Measurements from ENCODE around the gene ZDHHC11B.
"Not testable (repeated sequence)": the region's sequence is repeated elsewhere in the genome, so short reads cannot be mapped to it uniquely, and the experiment has no call there.

Gene ZDHHC11B

DNA sequence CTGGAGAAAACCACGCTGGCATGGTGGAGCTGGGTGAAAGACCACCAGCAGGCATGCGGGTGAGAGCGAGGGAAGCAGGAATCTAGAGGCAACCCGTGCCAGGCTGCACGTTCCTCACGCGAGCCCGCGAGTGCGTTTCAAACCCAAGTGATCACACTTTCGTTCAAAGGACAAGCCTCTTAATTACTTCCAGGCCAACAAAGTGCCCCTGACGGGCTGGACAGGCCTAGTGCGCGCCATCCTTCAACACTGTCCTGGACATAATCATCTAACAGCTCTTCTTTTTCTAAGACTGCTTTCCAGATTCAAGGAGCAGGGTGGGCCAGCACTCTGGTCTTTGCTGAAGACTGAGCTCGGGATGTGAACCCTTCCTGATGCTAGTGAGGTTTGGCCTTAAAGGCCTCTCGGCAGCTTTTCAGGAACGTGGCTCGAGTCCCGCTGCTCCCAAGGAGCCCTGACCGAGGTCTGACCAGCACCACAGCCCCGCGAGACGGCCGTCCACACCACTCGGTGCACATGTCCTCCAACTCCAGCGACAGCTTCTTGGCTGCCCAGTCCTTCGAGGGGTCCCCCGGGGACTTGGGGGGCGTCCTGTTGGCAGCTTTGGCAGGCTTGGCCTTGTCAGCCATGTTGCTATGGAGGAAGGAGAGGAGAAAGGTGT lies 14.9 kb downstream of the ZDHHC11B start:
- H3K79me1 ChIP-seq (ENCODE audit: low read depth, low read length); H4K91ac ChIP-seq (ENCODE audit: low read depth, low read length, poor library complexity); H3K27ac ChIP-seq (replicated peaks; ENCODE audit: low read length); H3K4me2 ChIP-seq (ENCODE audit: insufficient read depth, low read length, poor library complexity, severe bottlenecking); H3K9me3 ChIP-seq (replicated peaks in 1 of 2; ENCODE audit: control insufficient read depth in 2 of 2, insufficient read depth in 1 of 2, low read depth in 1 of 2, low read length in 2 of 2); H3K14ac ChIP-seq (ENCODE audit: low read length); H2AFZ ChIP-seq (ENCODE audit: low read length); H3K9ac ChIP-seq (ENCODE audit: low read depth, low read length, poor library complexity); H3K27me3 ChIP-seq (ENCODE audit: control insufficient read depth in 3 of 3, insufficient read depth in 3 of 3, low read depth in 1 of 3, low read length in 3 of 3); H3K4me3 ChIP-seq (ENCODE audit: low read length in 2 of 2); H3K23ac ChIP-seq (ENCODE audit: low read depth, low read length, poor library complexity); H3K4ac ChIP-seq (ENCODE audit: low read length); H2BK15ac ChIP-seq (ENCODE audit: low read length); H2AK5ac ChIP-seq (ENCODE audit: low read depth, low read length); H3K4me1 ChIP-seq (ENCODE audit: control insufficient read depth in 2 of 2, insufficient read depth in 1 of 2, low read depth in 1 of 2, low read length in 2 of 2); H2BK5ac ChIP-seq (ENCODE audit: low read length); H4K8ac ChIP-seq (ENCODE audit: low read depth, low read length); DNase-seq (ENCODE audit: low spot score); H2BK120ac ChIP-seq (ENCODE audit: low read depth, low read length): not testable (repeated sequence)
- Histone ChIP-seq H3K18ac (ENCODE audit: low read length) (peak overlapping the region; percentile 27), H3K36me3 (replicated peaks in 1 of 2; ENCODE audit: control insufficient read depth in 2 of 2, insufficient read depth in 2 of 2, low read length in 2 of 2) (peaks cover 0 to 17% of the 10 kb centered on the region in 2 donors), H2BK12ac (ENCODE audit: low read length) (peak overlapping the region; percentile 41)
- WGBS, 2 donors (ENCODE audit: extremely low coverage in 2 of 2, insufficient read length in 2 of 2, insufficient replicate concordance in 1 of 2): no CpG with 5 or more reads among the region's 29 CpGs

DNA sequence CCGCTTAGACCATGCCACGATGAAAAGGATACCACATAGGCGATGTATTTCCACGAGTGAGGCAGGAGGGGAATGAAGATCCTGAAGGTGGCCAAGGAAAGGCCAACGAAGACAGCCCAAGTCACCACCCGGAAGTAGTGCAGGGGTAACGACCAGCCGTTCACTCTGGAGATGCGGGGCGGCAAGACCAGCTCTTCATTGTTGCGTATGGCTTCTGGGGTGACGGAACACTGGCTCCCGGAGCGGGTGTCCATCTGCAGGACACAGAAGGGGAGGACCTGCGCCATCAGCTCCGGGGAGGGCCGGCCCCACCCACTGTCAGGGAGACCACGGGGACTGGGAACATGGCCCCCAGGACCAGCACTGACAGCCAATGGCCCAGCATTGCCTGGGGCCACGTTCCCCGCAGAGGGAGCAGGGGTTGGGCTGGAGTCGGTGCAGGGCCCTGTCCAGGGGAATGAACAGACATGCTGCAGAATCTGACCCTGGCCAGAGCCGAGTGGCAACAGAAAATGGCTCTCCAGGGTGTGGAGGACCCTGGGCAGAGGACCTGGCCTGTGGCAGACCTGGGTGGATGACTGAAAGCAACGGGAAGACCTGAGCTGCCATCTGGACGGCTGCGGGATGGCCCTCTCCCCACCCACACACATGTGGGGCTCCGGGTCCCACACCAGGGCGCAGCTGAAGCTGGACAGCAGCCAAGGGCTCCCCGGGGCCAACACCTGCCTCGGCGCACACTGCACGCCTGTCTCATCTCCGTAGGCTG lies 17.7 kb downstream of the ZDHHC11B start:
- peak overlapping the region; percentile 79 for H2AK5ac ChIP-seq (ENCODE audit: low read depth, low read length)
- DNase-seq (ENCODE audit: low spot score): no peak
- WGBS, 2 donors (ENCODE audit: extremely low coverage in 2 of 2, insufficient read length in 2 of 2, insufficient replicate concordance in 1 of 2): no CpG with 5 or more reads among the region's 32 CpGs
- peak overlapping the region; percentile 100 for H3K14ac ChIP-seq (ENCODE audit: low read length)
- H4K91ac ChIP-seq (ENCODE audit: low read depth, low read length, poor library complexity): peak overlapping the region; percentile 56
- H3K23ac ChIP-seq (ENCODE audit: low read depth, low read length, poor library complexity): peak overlapping the region; percentile 81
- H3K4me1 ChIP-seq (ENCODE audit: control insufficient read depth in 2 of 2, insufficient read depth in 1 of 2, low read depth in 1 of 2, low read length in 2 of 2): no peaks in the 10 kb centered on the region
- peaks cover 2% of the 10 kb centered on the region for H3K79me1 ChIP-seq (ENCODE audit: low read depth, low read length)
- H4K8ac ChIP-seq (ENCODE audit: low read depth, low read length): no peak overlapping the region
- H3K27me3 ChIP-seq (ENCODE audit: control insufficient read depth in 3 of 3, insufficient read depth in 3 of 3, low read depth in 1 of 3, low read length in 3 of 3): no peaks in the 10 kb centered on the region
- H3K18ac ChIP-seq (ENCODE audit: low read length): no peak overlapping the region
- H2BK5ac ChIP-seq (ENCODE audit: low read length): no peak overlapping the region
- peak overlapping the region; percentile 81 for H3K4ac ChIP-seq (ENCODE audit: low read length)
- peak overlapping the region; percentile 76 for H2BK12ac ChIP-seq (ENCODE audit: low read length)
- peaks cover 0 to 22% of the 10 kb centered on the region in 2 donors for H3K36me3 ChIP-seq (replicated peaks in 1 of 2; ENCODE audit: control insufficient read depth in 2 of 2, insufficient read depth in 2 of 2, low read length in 2 of 2)
- no peak overlapping the region for H3K4me2 ChIP-seq (ENCODE audit: insufficient read depth, low read length, poor library complexity, severe bottlenecking)
- peak overlapping the region in 1 of 2 donors; percentile 5 for H3K4me3 ChIP-seq (ENCODE audit: low read length in 2 of 2)
- H2BK120ac ChIP-seq (ENCODE audit: low read depth, low read length): no peak overlapping the region
- H2AFZ ChIP-seq (ENCODE audit: low read length): no peak overlapping the region
- H3K9ac ChIP-seq (ENCODE audit: low read depth, low read length, poor library complexity): peak overlapping the region; percentile 1
- peaks cover 5 to 13% of the 10 kb centered on the region in 2 donors for H3K9me3 ChIP-seq (replicated peaks in 1 of 2; ENCODE audit: control insufficient read depth in 2 of 2, insufficient read depth in 1 of 2, low read depth in 1 of 2, low read length in 2 of 2)
- no peak overlapping the region for H3K27ac ChIP-seq (replicated peaks; ENCODE audit: low read length)
- H2BK15ac ChIP-seq (ENCODE audit: low read length): peak overlapping the region; percentile 19

DNA sequence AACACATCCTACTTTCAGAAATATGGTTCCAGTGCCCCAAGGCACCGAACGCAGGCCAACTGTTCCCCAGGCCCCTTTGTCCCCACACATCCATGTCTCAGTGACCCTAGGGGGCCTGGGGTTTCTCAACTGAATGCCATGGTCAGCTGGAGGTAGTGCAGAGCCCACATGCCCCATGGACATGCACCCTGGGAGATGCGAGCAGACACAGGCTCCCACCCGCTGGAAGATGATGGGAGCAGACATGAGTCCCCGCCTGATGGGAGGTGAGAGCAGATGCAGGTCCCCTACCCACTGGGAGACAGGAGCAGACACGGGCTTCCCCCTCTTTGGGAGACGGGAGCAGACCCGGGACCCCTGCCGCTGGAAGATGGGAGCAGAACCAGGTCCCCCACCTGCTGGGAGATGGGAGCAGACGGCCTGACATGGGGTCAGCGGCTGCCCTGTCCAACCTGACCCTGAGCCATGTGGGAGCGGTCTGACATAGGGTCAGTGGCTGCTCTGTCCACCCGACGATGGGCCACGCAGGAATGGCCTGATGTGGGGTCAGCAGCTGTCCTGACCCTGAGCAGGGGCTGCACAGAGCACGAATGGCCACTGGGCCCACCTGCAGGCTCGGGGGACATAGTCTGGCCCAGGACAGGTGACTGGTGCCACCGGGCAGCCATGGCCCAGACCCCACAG lies 18.4 kb downstream of the ZDHHC11B start:
- Histone ChIP-seq H3K27ac (replicated peaks; ENCODE audit: low read length) (no peak overlapping the region), H4K91ac (ENCODE audit: low read depth, low read length, poor library complexity) (peak overlapping the region; percentile 56), H2AK5ac (ENCODE audit: low read depth, low read length) (peak overlapping the region; percentile 79), H2AFZ (ENCODE audit: low read length) (no peak overlapping the region), H3K4me3 (ENCODE audit: low read length in 2 of 2) (peak overlapping the region in 1 of 2 donors; percentile 16), H3K18ac (ENCODE audit: low read length) (peak overlapping the region; percentile 66), H3K4ac (ENCODE audit: low read length) (peak overlapping the region; percentile 81), H2BK5ac (ENCODE audit: low read length) (peak overlapping the region; percentile 42), H2BK120ac (ENCODE audit: low read depth, low read length) (peak overlapping the region; percentile 62), H3K9me3 (replicated peaks in 1 of 2; ENCODE audit: control insufficient read depth in 2 of 2, insufficient read depth in 1 of 2, low read depth in 1 of 2, low read length in 2 of 2) (peaks cover 5 to 14% of the 10 kb centered on the region in 2 donors), H3K27me3 (ENCODE audit: control insufficient read depth in 3 of 3, insufficient read depth in 3 of 3, low read depth in 1 of 3, low read length in 3 of 3) (no peaks in the 10 kb centered on the region), H3K36me3 (replicated peaks in 1 of 2; ENCODE audit: control insufficient read depth in 2 of 2, insufficient read depth in 2 of 2, low read length in 2 of 2) (peaks cover 0 to 22% of the 10 kb centered on the region in 2 donors), H3K4me2 (ENCODE audit: insufficient read depth, low read length, poor library complexity, severe bottlenecking) (no peak overlapping the region), H3K23ac (ENCODE audit: low read depth, low read length, poor library complexity) (peak overlapping the region; percentile 81), H3K79me1 (ENCODE audit: low read depth, low read length) (peaks cover 3% of the 10 kb centered on the region), H2BK15ac (ENCODE audit: low read length) (peak overlapping the region; percentile 30), H2BK12ac (ENCODE audit: low read length) (peak overlapping the region; percentile 76), H4K8ac (ENCODE audit: low read depth, low read length) (peak overlapping the region; percentile 52), H3K14ac (ENCODE audit: low read length) (peak overlapping the region; percentile 100), H3K4me1 (ENCODE audit: control insufficient read depth in 2 of 2, insufficient read depth in 1 of 2, low read depth in 1 of 2, low read length in 2 of 2) (no peaks in the 10 kb centered on the region), H3K9ac (ENCODE audit: low read depth, low read length, poor library complexity) (peak overlapping the region; percentile 2)
- no CpG with 5 or more reads among the region's 18 CpGs for WGBS, 2 donors (ENCODE audit: extremely low coverage in 2 of 2, insufficient read length in 2 of 2, insufficient replicate concordance in 1 of 2)
- DNase-seq (ENCODE audit: low spot score): no peak
